ENCODE data around the gene OGDHL.
"Not testable (repeated sequence)": the region's sequence is repeated elsewhere in the genome, so short reads cannot be mapped to it uniquely, and the experiment has no call there.

The OGDHL gene

DNA sequence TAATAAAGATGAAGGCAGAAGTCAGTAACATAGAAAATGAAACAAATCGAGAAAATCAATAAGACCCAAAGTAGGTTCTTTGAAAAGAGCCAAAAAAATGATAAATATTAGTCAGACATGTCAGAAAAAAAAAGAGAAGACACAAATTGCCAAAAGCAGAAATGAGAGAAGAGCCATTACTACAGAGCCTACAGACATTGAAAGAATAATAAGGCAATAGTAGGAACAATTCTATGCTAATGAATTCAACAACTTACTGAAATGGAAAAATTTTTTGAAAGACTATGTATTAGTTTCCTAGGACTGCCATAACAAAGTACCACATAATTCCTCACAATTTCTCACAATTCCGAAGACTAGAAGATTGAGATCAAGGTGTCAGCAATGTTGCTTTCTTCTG is 35.5 kb downstream of the OGDHL start:
- TF ChIP-seq CTCF (IDR thresholded peaks at IDR 0.05; ENCODE audit: low read depth, low read length): no peak
- DNase-seq (ENCODE audit: low read depth, low spot score): no peak
- in situ Hi-C loops (cut with HindIII; ENCODE audit: low sequenced_read_pairs): no loop called here
- H3K4me3 ChIP-seq (ENCODE audit: low read depth, low read length): no peak overlapping the region

- in situ Hi-C loops (cut with HindIII; ENCODE audit: low sequenced_read_pairs); DNase-seq (ENCODE audit: low read depth, low spot score): not testable (repeated sequence)
Measured at GRCh38 chr10:49715157-49715556, 47.0 kb downstream of the OGDHL start.

DNA sequence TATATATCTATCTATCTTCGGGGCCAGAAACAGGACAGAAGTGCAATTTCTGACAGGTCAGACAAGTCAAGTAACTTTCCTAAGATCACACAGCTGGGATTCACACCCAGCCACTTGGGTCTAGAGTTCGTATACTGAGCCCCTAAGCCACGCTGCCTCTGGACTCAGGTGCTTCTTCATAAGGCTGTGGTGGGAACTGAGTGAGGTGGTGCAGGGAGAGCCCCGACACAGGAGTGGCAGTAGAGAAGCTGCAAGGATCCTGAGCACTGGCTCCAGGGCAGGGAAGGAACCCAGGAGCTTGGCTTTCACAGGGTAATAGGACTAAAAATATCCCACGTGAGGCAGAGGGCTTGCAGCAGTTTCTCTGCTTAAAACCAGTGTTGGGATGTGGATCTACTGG is 48.9 kb downstream of the OGDHL start:
- DNase-seq (ENCODE audit: low read depth, low spot score): no peak
- no peak for TF ChIP-seq CTCF (IDR thresholded peaks at IDR 0.05; ENCODE audit: low read depth, low read length)
- in situ Hi-C loops (cut with HindIII; ENCODE audit: low sequenced_read_pairs): no loop called here
- no peak overlapping the region for H3K4me3 ChIP-seq (ENCODE audit: low read depth, low read length)

More at GRCh38 chr10:49715157-49715556, 47.0 kb downstream of the OGDHL start:
- H3K4me3 ChIP-seq (ENCODE audit: low read depth, low read length): not testable (repeated sequence)

DNA sequence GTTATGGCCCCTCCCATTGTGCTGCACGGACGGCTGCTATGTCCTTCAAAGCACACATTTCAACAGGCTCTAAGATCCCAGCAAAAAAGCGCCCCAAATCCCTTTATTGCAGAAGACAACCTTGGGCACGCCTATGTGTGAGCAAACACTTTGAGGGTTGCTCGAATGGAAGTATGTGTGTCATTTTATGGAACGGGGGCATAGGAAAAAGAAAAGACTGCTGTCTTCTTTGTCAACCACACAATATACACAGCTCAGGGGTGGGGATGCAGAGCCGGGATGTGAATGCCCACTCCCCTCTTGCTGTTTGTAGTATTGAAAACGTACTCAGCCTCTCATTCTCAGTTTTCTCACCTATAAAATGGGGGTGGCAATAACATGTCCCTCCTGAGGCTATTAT is 50.6 kb downstream of the OGDHL start:
- no peak overlapping the region for H3K4me3 ChIP-seq (ENCODE audit: low read depth, low read length)
- DNase-seq (ENCODE audit: low read depth, low spot score): no peak
- in situ Hi-C loops (cut with HindIII; ENCODE audit: low sequenced_read_pairs): no loop called here
- TF ChIP-seq CTCF (IDR thresholded peaks at IDR 0.05; ENCODE audit: low read depth, low read length): no peak

DNA sequence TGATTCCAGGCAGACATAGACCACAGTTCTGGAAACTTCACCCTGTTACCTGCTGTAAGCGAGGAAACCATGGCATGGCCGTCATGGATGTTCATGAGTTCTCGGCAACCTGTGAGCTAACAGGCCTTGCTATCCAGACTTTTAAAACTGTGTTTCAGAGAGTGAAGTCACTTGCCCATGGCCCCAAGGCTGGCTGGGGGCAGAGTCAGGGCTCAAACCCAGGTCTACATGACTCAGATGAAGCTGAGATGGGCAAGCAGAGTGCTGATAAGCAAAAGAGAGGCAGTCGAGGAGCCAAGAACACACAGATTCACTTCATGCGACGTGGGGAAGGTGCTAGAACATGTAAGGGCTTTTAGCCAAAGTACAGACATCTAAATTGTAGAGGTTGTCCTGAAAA is 51.2 kb downstream of the OGDHL start:
- in situ Hi-C loops (cut with HindIII; ENCODE audit: low sequenced_read_pairs): no loop called here
- no peak overlapping the region for H3K4me3 ChIP-seq (ENCODE audit: low read depth, low read length)
- TF ChIP-seq CTCF (IDR thresholded peaks at IDR 0.05; ENCODE audit: low read depth, low read length): no peak
- no peak for DNase-seq (ENCODE audit: low read depth, low spot score)

DNA sequence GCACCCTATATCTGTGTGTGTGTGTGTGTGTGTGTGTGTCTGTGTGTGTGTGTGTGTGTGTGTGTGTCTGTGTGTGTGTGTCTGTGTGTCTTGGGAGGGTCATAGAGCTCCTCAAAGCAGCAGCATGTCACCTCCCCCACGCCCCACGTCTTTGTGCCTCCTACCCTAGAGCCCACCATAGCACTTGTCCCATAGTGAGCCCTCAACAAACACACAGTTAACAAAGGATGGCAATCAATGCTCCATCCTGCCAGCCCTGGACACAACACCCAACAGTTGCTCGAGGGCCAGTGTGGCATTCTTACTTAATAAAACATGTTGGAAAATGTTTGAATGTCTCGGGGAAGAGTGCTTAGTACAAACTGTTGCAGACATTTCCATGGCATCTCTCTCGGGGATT is 52.2 kb downstream of the OGDHL start:
- in situ Hi-C loops (cut with HindIII; ENCODE audit: low sequenced_read_pairs): no loop called here
- TF ChIP-seq CTCF (IDR thresholded peaks at IDR 0.05; ENCODE audit: low read depth, low read length): no peak
- no peak overlapping the region for H3K4me3 ChIP-seq (ENCODE audit: low read depth, low read length)
- DNase-seq (ENCODE audit: low read depth, low spot score): no peak

GRCh38 chr10:49707585-49707984 is 54.5 kb downstream of the OGDHL start:
- TF ChIP-seq CTCF (IDR thresholded peaks at IDR 0.05; ENCODE audit: low read depth, low read length): no peak

More at GRCh38 chr10:49707585-49707984, 54.5 kb downstream of the OGDHL start:
- DNase-seq (ENCODE audit: low read depth, low spot score): no peak
- no peak overlapping the region for H3K4me3 ChIP-seq (ENCODE audit: low read depth, low read length)
- in situ Hi-C loops (cut with HindIII; ENCODE audit: low sequenced_read_pairs): no loop called here

Measured in astrocyte of the spinal cord (primary cell).